Liver (tissue), 9 donors: ENCODE measurements around the gene PCNX2. TPM values are rescaled to one million over a fixed set of nuclear protein-coding genes. Genes with fewer than 3 reads are reported as not detected.

Experiments
- DNase-seq: peaks from one replicate; pipeline ENCODE4 v3.0.0-alpha.2; 2017; ENCODE audit warnings: low spot score
- H3K27ac ChIP-seq, 2 donors: one replicate each; pipeline ENCODE4 v1.7.0; 2013; ENCODE audit warnings: inconsistent platforms in 2 of 2, low read length in 2 of 2, control low read depth in 1 of 2, low read depth in 1 of 2, mild to moderate bottlenecking in 1 of 2
- H3K27me3 ChIP-seq, 4 donors: one replicate each; pipeline versions ENCODE4 v1.6.1 to v1.7.0; 2013; ENCODE audit warnings: low read length in 3 of 4, inconsistent platforms in 1 of 4, mild to moderate bottlenecking in 1 of 4, moderate library complexity in 1 of 4; ENCODE audit not compliant: control insufficient read depth in 4 of 4, insufficient read depth in 4 of 4
- H3K36me3 ChIP-seq, 4 donors: one replicate each; pipeline versions ENCODE4 v1.6.1 to v1.7.0; 2013; ENCODE audit warnings: low read length in 3 of 4, mild to moderate bottlenecking in 3 of 4, low read depth in 1 of 4, moderate library complexity in 1 of 4; ENCODE audit not compliant: control insufficient read depth in 4 of 4, insufficient read depth in 3 of 4
- H3K4me1 ChIP-seq, 4 donors: one replicate each; pipeline versions ENCODE4 v1.6.1 to v1.7.0; 2013; ENCODE audit warnings: low read length in 3 of 4, mild to moderate bottlenecking in 3 of 4, moderate library complexity in 1 of 4; ENCODE audit not compliant: control insufficient read depth in 4 of 4, insufficient read depth in 4 of 4
- H3K4me3 ChIP-seq, 3 donors: one replicate each; pipeline versions ENCODE4 v1.6.1 to v1.7.0; 2013; ENCODE audit warnings: low read length in 3 of 3, control low read depth in 1 of 3, low read depth in 1 of 3, mild to moderate bottlenecking in 1 of 3
- H3K9ac ChIP-seq, 2 donors: one replicate each; pipeline ENCODE4 v1.7.0; 2013; ENCODE audit warnings: low read length in 2 of 2, mild to moderate bottlenecking in 2 of 2, moderate library complexity in 2 of 2, control low read depth in 1 of 2, low read depth in 1 of 2
- H3K9me3 ChIP-seq, 4 donors: one replicate each; pipeline versions ENCODE4 v1.6.1 to v1.7.0; 2013; ENCODE audit warnings: low read length in 3 of 4; ENCODE audit not compliant: control insufficient read depth in 4 of 4
- EGR1 ChIP-seq, 2 donors: IDR thresholded peaks; 2 replicates each; pipeline ENCODE4 v1.6.1; 2016 to 2018; ENCODE audit warnings: antibody characterized with exemption in 2 of 2, low read depth in 2 of 2
- FOXA1 ChIP-seq: IDR thresholded peaks from 2 replicates; pipeline ENCODE4 v1.6.1; 2016; ENCODE audit warnings: antibody characterized with exemption
- GABPA ChIP-seq, 2 donors: IDR thresholded peaks in 1 of 2; conservative IDR thresholded peaks in 1 of 2; 2 replicates each; pipeline ENCODE4 v1.6.1; 2016; ENCODE audit warnings: antibody characterized with exemption in 2 of 2, mild to moderate bottlenecking in 1 of 2, moderate library complexity in 1 of 2
- HNF4A ChIP-seq, 2 donors: conservative IDR thresholded peaks; 2 replicates each; pipeline ENCODE4 v1.6.1; 2016; ENCODE audit warnings: antibody characterized with exemption in 2 of 2, mild to moderate bottlenecking in 2 of 2
- HNF4G ChIP-seq: IDR thresholded peaks from 2 replicates; pipeline ENCODE4 v1.6.1; 2016; ENCODE audit warnings: antibody characterized with exemption
- JUND ChIP-seq, 2 donors: IDR thresholded peaks; 2 replicates each; pipeline ENCODE4 v1.6.1; 2016; ENCODE audit warnings: antibody characterized with exemption in 2 of 2
- NR2F2 ChIP-seq: IDR thresholded peaks from 2 replicates; pipeline ENCODE4 v1.6.1; 2016; ENCODE audit warnings: antibody characterized with exemption
- RAD21 ChIP-seq, 2 donors: IDR thresholded peaks; 2 replicates each; pipeline ENCODE4 v1.6.1; 2016; ENCODE audit warnings: antibody characterized with exemption in 2 of 2, mild to moderate bottlenecking in 2 of 2
- RXRA ChIP-seq, 2 donors: IDR thresholded peaks; 2 replicates each; pipeline ENCODE4 v1.6.1; 2017 to 2018; ENCODE audit warnings: antibody characterized with exemption in 2 of 2, mild to moderate bottlenecking in 1 of 2
- SP1 ChIP-seq: IDR thresholded peaks from 2 replicates; pipeline ENCODE4 v1.6.1; 2018; ENCODE audit warnings: antibody characterized with exemption, mild to moderate bottlenecking
- YY1 ChIP-seq: IDR thresholded peaks from 2 replicates; pipeline ENCODE4 v1.6.1; 2016; ENCODE audit warnings: antibody characterized with exemption, mild to moderate bottlenecking
- WGBS: extraction: QIAGEN DNeasy Blood & Tissue Kit; methylation state at CpG from one replicate; pipeline ENCODE4 v1.1.7; 2013; 5-methylcytosine and 5-hydroxymethylcytosine counted together
- polyA plus RNA-seq, 2 donors: library from polyadenylated mRNA; stranded (reverse) in 1 of 2; unstranded in 1 of 2; fragments of 200-250 nt in 1 of 2; fragments of >200 nt in 1 of 2; fragmentation: Nextera tagmentation in 1 of 2; extraction: Ambion mirVana in 1 of 2; gene quantifications; one replicate each; pipeline versions ENCODE4 v1.2.1 to v1.2.3, GENCODE V29; 2013 to 2015
- total RNA-seq, 2 donors: library from RNA; depleted of rRNA; stranded (reverse); fragments of >200 nt; gene quantifications; one replicate each; pipeline ENCODE4 v1.2.3, GENCODE V29; 2014
- TF ChIP-seq, protein P1 (sequence below): IDR thresholded peaks from 2 replicates; pipeline ENCODE4 v1.6.1; 2016; ENCODE audit warnings: antibody characterized with exemption, mild to moderate bottlenecking
- TF ChIP-seq, protein P2 (sequence below): IDR thresholded peaks from 2 replicates; pipeline ENCODE4 v1.6.1; 2016; ENCODE audit warnings: antibody characterized with exemption
- TF ChIP-seq, protein P3 (sequence below): fragments of 150-350 bp; IDR thresholded peaks from 2 replicates; pipeline ENCODE4 v1.5.1; 2017; ENCODE audit warnings: improper control_type of control experiment, low read depth, low read length; ENCODE audit not compliant: missing input control
- TF ChIP-seq, protein P4 (sequence below): IDR thresholded peaks from 2 replicates; pipeline ENCODE4 v1.6.1; 2016; ENCODE audit warnings: antibody characterized with exemption
- TF ChIP-seq, protein P5 (sequence below): IDR thresholded peaks from 2 replicates; pipeline ENCODE4 v1.6.1; 2016; ENCODE audit warnings: antibody characterized with exemption
- donor health status: healthy.
- donor health status: healthy.
- donor health status: healthy.
- donor health status: healthy.
- donor health status: healthy.

PCNX2 gene
- total and polyA plus RNA-seq, 4 donors = 0.20 to 3.1 (median 0.92) TPM

DNA sequence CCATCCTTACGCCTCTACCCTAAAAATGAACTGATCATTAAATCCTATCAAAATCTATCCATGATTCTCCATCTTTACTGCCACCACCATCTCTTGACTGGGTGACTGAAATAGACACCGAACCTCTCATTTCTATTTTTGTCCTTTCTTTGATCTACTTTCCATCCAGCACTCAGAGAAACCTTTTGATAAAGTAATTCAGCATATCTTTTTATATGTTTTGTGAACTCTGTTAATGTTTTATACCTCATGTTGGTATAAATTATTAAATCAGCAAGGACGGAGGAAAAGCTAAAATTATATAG lies 13.0 kb downstream of the PCNX2 start (continued):
- TF ChIP-seq, protein P1, sequence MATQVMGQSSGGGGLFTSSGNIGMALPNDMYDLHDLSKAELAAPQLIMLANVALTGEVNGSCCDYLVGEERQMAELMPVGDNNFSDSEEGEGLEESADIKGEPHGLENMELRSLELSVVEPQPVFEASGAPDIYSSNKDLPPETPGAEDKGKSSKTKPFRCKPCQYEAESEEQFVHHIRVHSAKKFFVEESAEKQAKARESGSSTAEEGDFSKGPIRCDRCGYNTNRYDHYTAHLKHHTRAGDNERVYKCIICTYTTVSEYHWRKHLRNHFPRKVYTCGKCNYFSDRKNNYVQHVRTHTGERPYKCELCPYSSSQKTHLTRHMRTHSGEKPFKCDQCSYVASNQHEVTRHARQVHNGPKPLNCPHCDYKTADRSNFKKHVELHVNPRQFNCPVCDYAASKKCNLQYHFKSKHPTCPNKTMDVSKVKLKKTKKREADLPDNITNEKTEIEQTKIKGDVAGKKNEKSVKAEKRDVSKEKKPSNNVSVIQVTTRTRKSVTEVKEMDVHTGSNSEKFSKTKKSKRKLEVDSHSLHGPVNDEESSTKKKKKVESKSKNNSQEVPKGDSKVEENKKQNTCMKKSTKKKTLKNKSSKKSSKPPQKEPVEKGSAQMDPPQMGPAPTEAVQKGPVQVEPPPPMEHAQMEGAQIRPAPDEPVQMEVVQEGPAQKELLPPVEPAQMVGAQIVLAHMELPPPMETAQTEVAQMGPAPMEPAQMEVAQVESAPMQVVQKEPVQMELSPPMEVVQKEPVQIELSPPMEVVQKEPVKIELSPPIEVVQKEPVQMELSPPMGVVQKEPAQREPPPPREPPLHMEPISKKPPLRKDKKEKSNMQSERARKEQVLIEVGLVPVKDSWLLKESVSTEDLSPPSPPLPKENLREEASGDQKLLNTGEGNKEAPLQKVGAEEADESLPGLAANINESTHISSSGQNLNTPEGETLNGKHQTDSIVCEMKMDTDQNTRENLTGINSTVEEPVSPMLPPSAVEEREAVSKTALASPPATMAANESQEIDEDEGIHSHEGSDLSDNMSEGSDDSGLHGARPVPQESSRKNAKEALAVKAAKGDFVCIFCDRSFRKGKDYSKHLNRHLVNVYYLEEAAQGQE = no peak
- TF ChIP-seq SP1 = no peak
- TF ChIP-seq, protein P2, sequence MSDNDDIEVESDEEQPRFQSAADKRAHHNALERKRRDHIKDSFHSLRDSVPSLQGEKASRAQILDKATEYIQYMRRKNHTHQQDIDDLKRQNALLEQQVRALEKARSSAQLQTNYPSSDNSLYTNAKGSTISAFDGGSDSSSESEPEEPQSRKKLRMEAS = no peak
- no peak for TF ChIP-seq FOXA1
- TF ChIP-seq YY1 = no peak
- TF ChIP-seq RAD21 (IDR thresholded peaks at IDR 0.05) = no peak
- no peak for TF ChIP-seq JUND (IDR thresholded peaks at IDR 0.05)
- no peak for TF ChIP-seq EGR1 (IDR thresholded peaks at IDR 0.05; ENCODE audit: low read depth in 2 of 2)

DNA sequence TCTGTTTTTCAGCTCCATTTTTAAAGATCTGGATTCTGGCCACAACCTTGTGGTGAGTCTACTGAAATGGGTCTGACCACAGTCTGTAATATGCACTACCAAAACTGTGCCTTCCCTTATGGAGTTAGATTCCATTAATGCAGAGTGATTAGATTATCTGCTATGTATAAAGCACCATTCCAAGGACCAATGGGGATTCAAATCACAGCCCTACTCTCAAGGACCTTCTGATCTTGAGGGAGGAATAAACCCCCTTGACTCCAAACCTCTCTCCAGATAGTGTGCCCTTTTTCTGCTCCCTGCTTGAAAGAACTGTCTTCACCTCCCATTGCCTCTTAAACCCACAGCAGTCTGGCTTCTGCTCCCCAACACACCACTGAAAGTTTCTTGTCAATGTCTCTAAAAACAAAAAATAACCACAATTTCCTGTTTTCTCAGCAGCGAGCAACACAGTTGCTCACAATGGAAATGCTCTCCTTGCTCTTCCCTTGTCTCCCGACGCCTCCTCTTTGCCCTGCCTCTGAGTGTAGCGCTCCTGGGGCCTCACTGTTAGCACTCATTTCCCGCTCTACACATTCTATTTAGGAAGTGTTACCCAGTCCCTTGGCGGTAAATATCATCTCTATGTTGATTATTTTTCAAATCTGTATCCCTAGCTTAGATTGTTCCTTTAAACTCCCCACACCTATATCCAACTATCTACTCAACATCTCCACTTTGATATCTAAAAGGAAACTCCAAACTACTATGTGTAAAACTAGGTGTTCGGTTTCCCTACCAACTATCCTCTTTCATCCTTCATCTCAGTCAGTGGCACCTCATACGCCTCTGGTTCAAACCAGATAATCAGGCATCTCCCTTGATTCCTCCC lies 13.6 kb downstream of the PCNX2 start:
- DNase-seq = no peak
- H3K27ac ChIP-seq = no peak overlapping the region
- TF ChIP-seq GABPA (IDR thresholded peaks at IDR 0.05 in 1 of 2, conservative IDR thresholded peaks at IDR 0.05 in 1 of 2) (no peak), RXRA (IDR thresholded peaks at IDR 0.05) (no peak)
- TF ChIP-seq, protein P2 = no peak
- no peak overlapping the region for H3K4me3 ChIP-seq
- H3K9me3 ChIP-seq = no peaks in the 10 kb centered on the region
- H3K4me1 ChIP-seq = no peaks in the 10 kb centered on the region
- no peak overlapping the region for H3K9ac ChIP-seq
- no peaks in the 10 kb centered on the region for H3K27me3 ChIP-seq
- WGBS = 75% methylated on average over 8 of the region's 8 CpGs
- no peaks in the 10 kb centered on the region for H3K36me3 ChIP-seq

DNA sequence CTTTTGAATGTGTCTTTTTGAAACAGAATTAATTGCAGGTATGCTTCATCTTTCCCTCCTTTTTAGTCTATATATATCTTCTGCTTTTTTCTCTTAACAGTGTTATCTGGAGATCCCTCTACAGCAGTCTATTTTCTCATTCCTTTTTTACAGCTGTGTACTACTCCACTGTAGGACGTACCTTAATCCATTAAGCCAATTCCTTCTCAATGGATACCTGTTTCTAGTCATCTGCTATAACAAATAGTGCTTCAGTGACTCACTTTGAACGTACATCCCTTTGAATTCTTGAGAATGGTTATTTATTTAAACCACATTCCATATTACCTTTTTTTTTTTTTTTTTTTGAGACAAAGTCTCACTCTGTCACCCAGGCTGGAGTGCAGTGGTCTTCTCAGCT lies 15.6 kb downstream of the PCNX2 start:
- Histone ChIP-seq H3K4me3 (no peak overlapping the region), H3K9ac (no peak overlapping the region), H3K27ac (no peak overlapping the region), H3K36me3 (no peaks in the 10 kb centered on the region), H3K4me1 (no peaks in the 10 kb centered on the region), H3K9me3 (no peaks in the 10 kb centered on the region), H3K27me3 (no peaks in the 10 kb centered on the region)
- 93% methylated on average over 2 of the region's 2 CpGs for WGBS
- no peak for DNase-seq
- no peak for TF ChIP-seq SP1
- TF ChIP-seq, protein P3, sequence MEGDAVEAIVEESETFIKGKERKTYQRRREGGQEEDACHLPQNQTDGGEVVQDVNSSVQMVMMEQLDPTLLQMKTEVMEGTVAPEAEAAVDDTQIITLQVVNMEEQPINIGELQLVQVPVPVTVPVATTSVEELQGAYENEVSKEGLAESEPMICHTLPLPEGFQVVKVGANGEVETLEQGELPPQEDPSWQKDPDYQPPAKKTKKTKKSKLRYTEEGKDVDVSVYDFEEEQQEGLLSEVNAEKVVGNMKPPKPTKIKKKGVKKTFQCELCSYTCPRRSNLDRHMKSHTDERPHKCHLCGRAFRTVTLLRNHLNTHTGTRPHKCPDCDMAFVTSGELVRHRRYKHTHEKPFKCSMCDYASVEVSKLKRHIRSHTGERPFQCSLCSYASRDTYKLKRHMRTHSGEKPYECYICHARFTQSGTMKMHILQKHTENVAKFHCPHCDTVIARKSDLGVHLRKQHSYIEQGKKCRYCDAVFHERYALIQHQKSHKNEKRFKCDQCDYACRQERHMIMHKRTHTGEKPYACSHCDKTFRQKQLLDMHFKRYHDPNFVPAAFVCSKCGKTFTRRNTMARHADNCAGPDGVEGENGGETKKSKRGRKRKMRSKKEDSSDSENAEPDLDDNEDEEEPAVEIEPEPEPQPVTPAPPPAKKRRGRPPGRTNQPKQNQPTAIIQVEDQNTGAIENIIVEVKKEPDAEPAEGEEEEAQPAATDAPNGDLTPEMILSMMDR = no peak
- TF ChIP-seq YY1 = no peak
- TF ChIP-seq FOXA1 = no peak
- no peak for TF ChIP-seq NR2F2
- TF ChIP-seq HNF4A (conservative IDR thresholded peaks at IDR 0.05) = no peak
- TF ChIP-seq, protein P4, sequence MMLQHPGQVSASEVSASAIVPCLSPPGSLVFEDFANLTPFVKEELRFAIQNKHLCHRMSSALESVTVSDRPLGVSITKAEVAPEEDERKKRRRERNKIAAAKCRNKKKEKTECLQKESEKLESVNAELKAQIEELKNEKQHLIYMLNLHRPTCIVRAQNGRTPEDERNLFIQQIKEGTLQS = no peak
- TF ChIP-seq JUND (IDR thresholded peaks at IDR 0.05) = no peak
- TF ChIP-seq RAD21 (IDR thresholded peaks at IDR 0.05) = no peak
- no peak for TF ChIP-seq RXRA (IDR thresholded peaks at IDR 0.05)
- TF ChIP-seq, protein P5, sequence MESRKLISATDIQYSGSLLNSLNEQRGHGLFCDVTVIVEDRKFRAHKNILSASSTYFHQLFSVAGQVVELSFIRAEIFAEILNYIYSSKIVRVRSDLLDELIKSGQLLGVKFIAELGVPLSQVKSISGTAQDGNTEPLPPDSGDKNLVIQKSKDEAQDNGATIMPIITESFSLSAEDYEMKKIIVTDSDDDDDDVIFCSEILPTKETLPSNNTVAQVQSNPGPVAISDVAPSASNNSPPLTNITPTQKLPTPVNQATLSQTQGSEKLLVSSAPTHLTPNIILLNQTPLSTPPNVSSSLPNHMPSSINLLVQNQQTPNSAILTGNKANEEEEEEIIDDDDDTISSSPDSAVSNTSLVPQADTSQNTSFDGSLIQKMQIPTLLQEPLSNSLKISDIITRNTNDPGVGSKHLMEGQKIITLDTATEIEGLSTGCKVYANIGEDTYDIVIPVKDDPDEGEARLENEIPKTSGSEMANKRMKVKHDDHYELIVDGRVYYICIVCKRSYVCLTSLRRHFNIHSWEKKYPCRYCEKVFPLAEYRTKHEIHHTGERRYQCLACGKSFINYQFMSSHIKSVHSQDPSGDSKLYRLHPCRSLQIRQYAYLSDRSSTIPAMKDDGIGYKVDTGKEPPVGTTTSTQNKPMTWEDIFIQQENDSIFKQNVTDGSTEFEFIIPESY = no peak
- TF ChIP-seq EGR1 (IDR thresholded peaks at IDR 0.05; ENCODE audit: low read depth in 2 of 2) = no peak
- TF ChIP-seq HNF4G = no peak
